Hepatocyte (in vitro differentiated cells): Measurements from ENCODE around the gene CLIP4.
"Not testable (repeated sequence)": the region's sequence is repeated elsewhere in the genome, so short reads cannot be mapped to it uniquely, and the experiment has no call there.

ENCODE experiments used
- CTCF ChIP-seq: fragments of 200-600 bp; sonication (generic); IDR thresholded peaks from 2 replicates; pipeline ENCODE4 v1.5.1; 2016; ENCODE audit warnings: antibody characterized with exemption, mild to moderate bottlenecking; ENCODE audit not compliant: poor library complexity
- EZH2 ChIP-seq: fragments of 200-600 bp; sonication (generic); IDR thresholded peaks from 2 replicates; pipeline ENCODE4 v1.6.1; 2016; ENCODE audit warnings: antibody characterized with exemption, mild to moderate bottlenecking, borderline replicate concordance
- EZH2phosphoT487 ChIP-seq: fragments of 200-600 bp; sonication (generic); IDR thresholded peaks from one replicate; pipeline ENCODE4 v1.6.1; 2018; ENCODE audit warnings: antibody characterized with exemption, mild to moderate bottlenecking, low read depth, moderate library complexity; ENCODE audit not compliant: unreplicated experiment, severe bottlenecking

GRCh38 chr2:29107547-29107946 lies 7.7 kb upstream of the CLIP4 start:
- TF ChIP-seq CTCF, EZH2phosphoT487, EZH2: not testable (repeated sequence)
